LNCAP (cell line): ENCODE data around the gene CUL2.

Experiments
- CTCF ChIP-seq: fragments of 450-650 bp; IDR thresholded peaks from 2 replicates; pipeline ENCODE4 v1.5.1; 2017; ENCODE audit warnings: mild to moderate bottlenecking

The CUL2 gene

GRCh38 chr10:35090162-35090954, at the start of gene CUL2:
CUL2 (minus strand) TSS chr10:35090341; CDS start chr10:35071317, 19,024 bp downstream.
- no peak for TF ChIP-seq CTCF

- no peak for TF ChIP-seq CTCF
Measured at GRCh38 chr10:35136263-35136815, 46.2 kb upstream of the CUL2 start.

- TF ChIP-seq CTCF, result no peak
Measured at GRCh38 chr10:35135861-35136260, 45.7 kb upstream of the CUL2 start.

- TF ChIP-seq CTCF, result no peak
Measured at GRCh38 chr10:35133586-35133985, 43.4 kb upstream of the CUL2 start.

- no peak for TF ChIP-seq CTCF
Measured at GRCh38 chr10:35132727-35133126, 42.6 kb upstream of the CUL2 start.

GRCh38 chr10:35130663-35131062, 40.5 kb upstream of the CUL2 start:
- no peak for TF ChIP-seq CTCF

GRCh38 chr10:35129185-35129674, 39.1 kb upstream of the CUL2 start:
- TF ChIP-seq CTCF, result no peak
